Effector memory CD4-positive, alpha-beta T cell (primary cell): ENCODE measurements around the gene CD55.

ENCODE experiments used
- DNase-seq, 3 donors: peaks; one replicate each; pipeline ENCODE4 v3.0.0-alpha.2; 2020
- H3K27ac ChIP-seq: 2 replicates; pipeline ENCODE4 v1.7.0; 2013; ENCODE audit warnings: mild to moderate bottlenecking, low read length, moderate library complexity; ENCODE audit not compliant: insufficient read depth, poor library complexity, severe bottlenecking
- H3K27me3 ChIP-seq: replicated peaks from 2 replicates; pipeline ENCODE4 v1.7.0; 2013; ENCODE audit warnings: mild to moderate bottlenecking, low read length; ENCODE audit not compliant: insufficient read depth, control insufficient read depth, poor library complexity, severe bottlenecking
- H3K36me3 ChIP-seq: 2 replicates; pipeline ENCODE4 v1.7.0; 2013; ENCODE audit warnings: mild to moderate bottlenecking, low read length, moderate library complexity; ENCODE audit not compliant: control insufficient read depth, insufficient read depth
- H3K4me1 ChIP-seq: 2 replicates; pipeline ENCODE4 v1.7.0; 2013; ENCODE audit warnings: low read length, mild to moderate bottlenecking; ENCODE audit not compliant: control insufficient read depth, insufficient read depth, poor library complexity, severe bottlenecking
- H3K4me3 ChIP-seq: 2 replicates; pipeline ENCODE4 v1.7.0; 2013; ENCODE audit warnings: low read length, low read depth, mild to moderate bottlenecking; ENCODE audit not compliant: insufficient read depth, poor library complexity, severe bottlenecking
- H3K9me3 ChIP-seq: 2 replicates; pipeline ENCODE4 v1.7.0; 2013; ENCODE audit warnings: mild to moderate bottlenecking, low read length, moderate library complexity; ENCODE audit not compliant: control insufficient read depth

Gene CD55

GRCh38 chr1:207304710-207305488, 16.6 kb upstream of the CD55 start:
- Histone ChIP-seq H3K36me3 (no peaks in the 10 kb centered on the region), H3K4me1 (no peaks in the 10 kb centered on the region), H3K9me3 (no peaks in the 10 kb centered on the region), H3K27ac (no peak overlapping the region), H3K27me3 (no peaks in the 10 kb centered on the region), H3K4me3 (no peak overlapping the region)
- DNase-seq, result no peak

GRCh38 chr1:207305489-207305873, 16.0 kb upstream of the CD55 start:
- no peak for DNase-seq
- Histone ChIP-seq H3K4me3 (no peak overlapping the region), H3K36me3 (no peaks in the 10 kb centered on the region), H3K27ac (no peak overlapping the region), H3K27me3 (no peaks in the 10 kb centered on the region), H3K4me1 (no peaks in the 10 kb centered on the region), H3K9me3 (no peaks in the 10 kb centered on the region)

GRCh38 chr1:207306023-207306422, 15.5 kb upstream of the CD55 start:
- Histone ChIP-seq H3K9me3 (no peaks in the 10 kb centered on the region), H3K27ac (no peak overlapping the region), H3K4me1 (no peaks in the 10 kb centered on the region), H3K27me3 (no peaks in the 10 kb centered on the region), H3K36me3 (no peaks in the 10 kb centered on the region), H3K4me3 (no peak overlapping the region)
- no peak for DNase-seq

GRCh38 chr1:207306603-207307002, 14.9 kb upstream of the CD55 start:
- Histone ChIP-seq H3K4me3 (no peak overlapping the region), H3K9me3 (no peaks in the 10 kb centered on the region), H3K27me3 (no peaks in the 10 kb centered on the region), H3K27ac (no peak overlapping the region), H3K36me3 (no peaks in the 10 kb centered on the region), H3K4me1 (no peaks in the 10 kb centered on the region)
- DNase-seq, result no peak

- Histone ChIP-seq H3K9me3 (no peaks in the 10 kb centered on the region), H3K27ac (no peak overlapping the region), H3K36me3 (no peaks in the 10 kb centered on the region), H3K4me3 (no peak overlapping the region), H3K27me3 (no peaks in the 10 kb centered on the region), H3K4me1 (no peaks in the 10 kb centered on the region)
- DNase-seq, result no peak
These were observed 12.9 kb upstream of the CD55 start for GRCh38 chr1:207308451-207309190.

- no peak overlapping the region for H3K4me3 ChIP-seq
- no peaks in the 10 kb centered on the region for H3K27me3 ChIP-seq
- no peak for DNase-seq
- H3K9me3 ChIP-seq, result no peaks in the 10 kb centered on the region
- no peaks in the 10 kb centered on the region for H3K36me3 ChIP-seq
- H3K27ac ChIP-seq, result no peak overlapping the region
- no peaks in the 10 kb centered on the region for H3K4me1 ChIP-seq
These were observed 11.7 kb upstream of the CD55 start for GRCh38 chr1:207309745-207310273.

- no peak overlapping the region for H3K4me3 ChIP-seq
- H3K27ac ChIP-seq, result no peak overlapping the region
- DNase-seq, result no peak
- H3K36me3 ChIP-seq, result no peaks in the 10 kb centered on the region
- no peaks in the 10 kb centered on the region for H3K4me1 ChIP-seq
- H3K27me3 ChIP-seq, result no peaks in the 10 kb centered on the region
- H3K9me3 ChIP-seq, result no peaks in the 10 kb centered on the region
These were observed 9.4 kb upstream of the CD55 start for GRCh38 chr1:207311888-207312603.

GRCh38 chr1:207312604-207312920, 8.9 kb upstream of the CD55 start:
- H3K27ac ChIP-seq, result no peak overlapping the region
- no peaks in the 10 kb centered on the region for H3K27me3 ChIP-seq
- no peak for DNase-seq
- H3K9me3 ChIP-seq, result no peaks in the 10 kb centered on the region
- no peaks in the 10 kb centered on the region for H3K36me3 ChIP-seq
- H3K4me3 ChIP-seq, result no peak overlapping the region
- H3K4me1 ChIP-seq, result no peaks in the 10 kb centered on the region

- H3K36me3 ChIP-seq, result no peaks in the 10 kb centered on the region
- no peaks in the 10 kb centered on the region for H3K27me3 ChIP-seq
- no peaks in the 10 kb centered on the region for H3K4me1 ChIP-seq
- no peaks in the 10 kb centered on the region for H3K9me3 ChIP-seq
- no peak overlapping the region for H3K27ac ChIP-seq
- H3K4me3 ChIP-seq, result no peak overlapping the region
- no peak for DNase-seq
These were observed 8.3 kb upstream of the CD55 start for GRCh38 chr1:207313131-207313530.

- no peaks in the 10 kb centered on the region for H3K36me3 ChIP-seq
- H3K27ac ChIP-seq, result no peak overlapping the region
- H3K4me1 ChIP-seq, result no peaks in the 10 kb centered on the region
- H3K9me3 ChIP-seq, result no peaks in the 10 kb centered on the region
- no peaks in the 10 kb centered on the region for H3K27me3 ChIP-seq
- H3K4me3 ChIP-seq, result no peak overlapping the region
- no peak for DNase-seq
These were observed 6.7 kb upstream of the CD55 start for GRCh38 chr1:207314816-207315215.
